Measurements from ENCODE around the gene ZMAT3. TPM values are rescaled to one million over a fixed set of nuclear protein-coding genes. Genes with fewer than 3 reads are reported as not detected.
A peak's percentile ranks its signal among the peaks of the same experiment; 100 is the strongest.

Gene ZMAT3
- total and polyA plus RNA-seq, 2 of the 8 experiments (the other 6 are each of a cell fraction or from before 2014, with no cell fraction given) = 5.0 to 9.2 TPM

- no peaks in the 10 kb centered on the region for H3K79me1 ChIP-seq (ENCODE audit: low read depth, low read length)
- no peak overlapping the region for H4K8ac ChIP-seq (ENCODE audit: extremely low read depth, insufficient read depth, low read length)
- no peaks in the 10 kb centered on the region for H4K20me1 ChIP-seq (replicated peaks in 1 of 2; ENCODE audit: control insufficient read depth in 1 of 2, insufficient read depth in 2 of 2, low read length in 2 of 2)
- H3K4me1 ChIP-seq (replicated peaks in 1 of 4; ENCODE audit: control insufficient read depth in 3 of 4, insufficient read depth in 4 of 4, low read length in 3 of 4) = peaks cover 0 to 7% (median 4%) of the 10 kb centered on the region in 4 experiments; a peak in 3 of 7 replicates
- peak overlapping the region; percentile 16; the same call in 1 of the 2 replicates for H2BK15ac ChIP-seq (ENCODE audit: low read length)
- H3K23ac ChIP-seq (ENCODE audit: insufficient read length) = no peak overlapping the region
- H2AFZ ChIP-seq (ENCODE audit: low read length) = peak overlapping the region; percentile 98
- 0 out of 2 replicates have a peak overlapping the region, but pooled peaks have one; percentile 19 for H2AK5ac ChIP-seq (ENCODE audit: low read depth, low read length)
- H2BK5ac ChIP-seq (ENCODE audit: low read depth, low read length) = peak overlapping the region; percentile 52; the same call in 1 of the 2 replicates
- H4K91ac ChIP-seq (replicated peaks; ENCODE audit: insufficient read length, low read length) = no peak overlapping the region
- H3K27ac ChIP-seq (ENCODE audit: low read depth, low read length) = no peak overlapping the region
- no peaks in the 10 kb centered on the region for H3K9me3 ChIP-seq (ENCODE audit: insufficient read depth in 2 of 2, low read depth in 1 of 2, low read length in 1 of 2)
- no peak overlapping the region for H2BK20ac ChIP-seq (ENCODE audit: low read length)
- peaks cover 0 to 5% (median 0%) of the 10 kb centered on the region in 4 experiments; a peak in 3 of 8 replicates for H3K36me3 ChIP-seq (ENCODE audit: control insufficient read depth in 2 of 4, insufficient read depth in 4 of 4, low read length in 3 of 4)
- H3K18ac ChIP-seq (ENCODE audit: extremely low read depth, low read length) = peak overlapping the region; percentile 51
- H3K4ac ChIP-seq (replicated peaks; ENCODE audit: insufficient read length, low read depth, low read length) = peak overlapping the region; percentile 15
- no peak overlapping the region for H4K5ac ChIP-seq (ENCODE audit: insufficient read length, low read depth, low read length)
- no peaks in the 10 kb centered on the region for H3K79me2 ChIP-seq (ENCODE audit: control insufficient read depth in 1 of 2, insufficient read depth in 2 of 2, low read length in 2 of 2)
- peak overlapping the region; percentile 69 to 86 (median 80) for H3K4me3 ChIP-seq (ENCODE audit: extremely low read depth in 1 of 4, insufficient read depth in 2 of 4, low read depth in 3 of 4, low read length in 4 of 4)
- DNase-seq (ENCODE audit: low read depth in 1 of 2, low spot score in 2 of 2) (no peak), FAIRE-seq (no peak)
- H3K14ac ChIP-seq (ENCODE audit: insufficient read length) = no peak overlapping the region
- peaks cover 8% of the 10 kb centered on the region for H3K23me2 ChIP-seq (ENCODE audit: low read depth, low read length)
- peak overlapping the region in 3 of 4 experiments; percentile 21 to 78 (median 60); a peak in 4 of 7 replicates for H3K9ac ChIP-seq (replicated peaks in 1 of 4; ENCODE audit: extremely low read depth in 1 of 4, low read depth in 3 of 4, low read length in 3 of 4)
- ChIA-PET CTCF (ENCODE audit: partially characterized antibody) (interaction anchor here (1.0 to 7.4 kb wide), 5 partner anchors 10 to 255 kb away, joined by 3 to 81 read pairs (median 14); no protein-coding TSS in a partner anchor), POLR2A (ENCODE audit: partially characterized antibody) (no interaction called here)
- 17% methylated on average over 8 of the region's 8 CpGs; no CpG with 5 or more reads in 1 of the 2 experiments for WGBS, 2 experiments (ENCODE audit: extremely low coverage in 1 of 2, insufficient coverage in 1 of 2, insufficient read length in 1 of 2, insufficient replicate concordance in 2 of 2, low coverage in 1 of 2, low lambda C conversion rate in 2 of 2, missing lambda C conversion rate in 1 of 2)
- peak overlapping the region; percentile 88 to 98 for H3K4me2 ChIP-seq (ENCODE audit: insufficient read depth in 1 of 2, low read depth in 2 of 2, low read length in 2 of 2)
- no peak overlapping the region for H2BK120ac ChIP-seq (replicated peaks; ENCODE audit: low read depth, low read length)
- H2BK12ac ChIP-seq (ENCODE audit: low read depth, low read length) = peak overlapping the region; percentile 84; the same call in 1 of the 2 replicates
- peaks cover 0 to 2% (median 0%) of the 10 kb centered on the region in 4 experiments; a peak in 2 of 7 replicates for H3K27me3 ChIP-seq (replicated peaks in 1 of 4; ENCODE audit: control insufficient read depth in 3 of 4, extremely low read depth in 1 of 4, insufficient read depth in 3 of 4, low read length in 3 of 4)
- H3K56ac ChIP-seq (replicated peaks; ENCODE audit: insufficient read length, low read depth, low read length) = peak overlapping the region; percentile 21
- TF ChIP-seq RFX5 (IDR thresholded peaks at IDR 0.05; ENCODE audit: borderline replicate concordance, low read depth, low read length) (no peak), TAF7 (optimal IDR thresholded peaks at IDR 0.05; ENCODE audit: borderline replicate concordance, low read depth, low read length) (no peak), YY1 (IDR thresholded peaks at IDR 0.05; ENCODE audit: low read depth, low read length) (no peak), POLR2AphosphoS5 (IDR thresholded peaks at IDR 0.05; ENCODE audit: low read depth, low read length) (no peak), NRF1 (IDR thresholded peaks at IDR 0.05; ENCODE audit: low read depth, low read length) (no peak), ZNF274 (IDR thresholded peaks at IDR 0.05; ENCODE audit: borderline replicate concordance, extremely low read depth, low read length) (no peak), RXRA (IDR thresholded peaks at IDR 0.05; ENCODE audit: insufficient read depth, low read depth, low read length) (no peak), TBP (IDR thresholded peaks at IDR 0.05; ENCODE audit: low read depth, low read length) (no peak)
Measured at GRCh38 chr3:179071027-179071322, 634 bp downstream of the ZMAT3 start.
